NCI-H1417 treated with DMSO at 0.1 percent for 48 hours (cell line): ENCODE data around the gene DNAL4.
"Not testable (repeated sequence)": the region's sequence is repeated elsewhere in the genome, so short reads cannot be mapped to it uniquely, and the experiment has no call there.

ENCODE experiments used
- DNase-seq: peaks from one replicate; lab custom pipeline; 2025; lab: John Stamatoyannopoulos, UW

Gene DNAL4

GRCh38 chr22:38826801-38827200 is 32.9 kb upstream of the DNAL4 start:
- DNase-seq = no peak

- no peak for DNase-seq
Observed at GRCh38 chr22:38826386-38826785, 32.4 kb upstream of the DNAL4 start.

GRCh38 chr22:38824585-38824984 is 30.6 kb upstream of the DNAL4 start:
- DNase-seq = no peak

GRCh38 chr22:38823637-38824036 is 29.7 kb upstream of the DNAL4 start:
- DNase-seq = no peak

GRCh38 chr22:38823076-38823475 is 29.1 kb upstream of the DNAL4 start:
- DNase-seq = no peak

GRCh38 chr22:38820020-38820419 is 26.1 kb upstream of the DNAL4 start:
- no peak for DNase-seq

- no peak for DNase-seq
Observed at GRCh38 chr22:38819387-38819940, 25.5 kb upstream of the DNAL4 start.

GRCh38 chr22:38817196-38817595 is 23.3 kb upstream of the DNAL4 start:
- no peak for DNase-seq

- no peak for DNase-seq
Observed at GRCh38 chr22:38815842-38816241, 21.9 kb upstream of the DNAL4 start.

GRCh38 chr22:38811241-38811640 is 17.3 kb upstream of the DNAL4 start:
- no peak for DNase-seq

GRCh38 chr22:38805041-38805593 is 11.2 kb upstream of the DNAL4 start:
- DNase-seq = not testable (repeated sequence)

GRCh38 chr22:38802671-38803121 is 8.8 kb upstream of the DNAL4 start:
- no peak for DNase-seq

- no peak for DNase-seq
Observed at GRCh38 chr22:38799265-38800002, 5.5 kb upstream of the DNAL4 start.

- no peak for DNase-seq
Observed at GRCh38 chr22:38798496-38798895, 4.6 kb upstream of the DNAL4 start.

- no peak for DNase-seq
Observed at GRCh38 chr22:38796262-38796957, 2.5 kb upstream of the DNAL4 start.

GRCh38 chr22:38795569-38795968 is 1.6 kb upstream of the DNAL4 start:
- DNase-seq = no peak

- no peak for DNase-seq
Observed at GRCh38 chr22:38793317-38793716, 626 bp downstream of the DNAL4 start.

- no peak for DNase-seq
Observed at GRCh38 chr22:38792833-38793232, 1.1 kb downstream of the DNAL4 start.

GRCh38 chr22:38789606-38790005 is 4.3 kb downstream of the DNAL4 start:
- no peak for DNase-seq

GRCh38 chr22:38788846-38789245 is 5.1 kb downstream of the DNAL4 start:
- no peak for DNase-seq

GRCh38 chr22:38788021-38788816 is 5.7 kb downstream of the DNAL4 start:
- no peak for DNase-seq

- no peak for DNase-seq
Observed at GRCh38 chr22:38786631-38787030, 7.3 kb downstream of the DNAL4 start.
